VCaP (cell line): ENCODE results near the gene OMP.

Experiments used
- H3K27ac ChIP-seq: fragments of 450-650 bp; 2 replicates; pipeline ENCODE4 v1.5.1; 2017
- TF ChIP-seq, protein P1 (sequence below): fragments of 450-650 bp; conservative IDR thresholded peaks from 2 replicates; pipeline ENCODE4 v1.5.1; 2017; ENCODE audit warnings: mild to moderate bottlenecking, moderate library complexity

OMP gene

GRCh38 chr11:77069969-77070582 lies 32.6 kb upstream of the OMP start:
- TF ChIP-seq, protein P1, sequence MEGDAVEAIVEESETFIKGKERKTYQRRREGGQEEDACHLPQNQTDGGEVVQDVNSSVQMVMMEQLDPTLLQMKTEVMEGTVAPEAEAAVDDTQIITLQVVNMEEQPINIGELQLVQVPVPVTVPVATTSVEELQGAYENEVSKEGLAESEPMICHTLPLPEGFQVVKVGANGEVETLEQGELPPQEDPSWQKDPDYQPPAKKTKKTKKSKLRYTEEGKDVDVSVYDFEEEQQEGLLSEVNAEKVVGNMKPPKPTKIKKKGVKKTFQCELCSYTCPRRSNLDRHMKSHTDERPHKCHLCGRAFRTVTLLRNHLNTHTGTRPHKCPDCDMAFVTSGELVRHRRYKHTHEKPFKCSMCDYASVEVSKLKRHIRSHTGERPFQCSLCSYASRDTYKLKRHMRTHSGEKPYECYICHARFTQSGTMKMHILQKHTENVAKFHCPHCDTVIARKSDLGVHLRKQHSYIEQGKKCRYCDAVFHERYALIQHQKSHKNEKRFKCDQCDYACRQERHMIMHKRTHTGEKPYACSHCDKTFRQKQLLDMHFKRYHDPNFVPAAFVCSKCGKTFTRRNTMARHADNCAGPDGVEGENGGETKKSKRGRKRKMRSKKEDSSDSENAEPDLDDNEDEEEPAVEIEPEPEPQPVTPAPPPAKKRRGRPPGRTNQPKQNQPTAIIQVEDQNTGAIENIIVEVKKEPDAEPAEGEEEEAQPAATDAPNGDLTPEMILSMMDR: no peak
- no peak overlapping the region for H3K27ac ChIP-seq

DNA sequence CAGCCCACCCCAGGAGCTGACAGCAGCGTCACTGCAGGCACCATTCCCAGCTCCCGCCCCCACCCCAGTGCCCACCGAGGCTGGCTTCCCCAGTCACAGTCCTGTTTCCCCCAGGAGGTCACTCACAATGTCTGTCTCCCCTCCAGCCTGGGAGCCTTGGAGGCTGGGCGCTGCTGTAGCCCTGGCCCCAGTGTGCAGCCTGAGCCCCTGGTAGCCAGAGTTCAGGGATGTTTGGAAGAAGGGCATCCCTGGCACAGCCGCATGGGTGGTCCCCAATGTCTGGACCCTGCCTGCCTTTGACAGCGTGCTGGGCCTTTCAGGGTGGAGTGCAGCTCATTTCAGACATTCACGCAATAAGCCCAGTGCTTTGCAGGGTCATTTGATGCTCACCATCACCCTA lies 31.6 kb upstream of the OMP start:
- TF ChIP-seq, protein P1: no peak
- H3K27ac ChIP-seq: no peak overlapping the region

GRCh38 chr11:77071671-77072605 lies 30.7 kb upstream of the OMP start:
- H3K27ac ChIP-seq: peak overlapping the region; percentile 10; the same call in 1 of the 2 replicates
- TF ChIP-seq, protein P1: no peak

DNA sequence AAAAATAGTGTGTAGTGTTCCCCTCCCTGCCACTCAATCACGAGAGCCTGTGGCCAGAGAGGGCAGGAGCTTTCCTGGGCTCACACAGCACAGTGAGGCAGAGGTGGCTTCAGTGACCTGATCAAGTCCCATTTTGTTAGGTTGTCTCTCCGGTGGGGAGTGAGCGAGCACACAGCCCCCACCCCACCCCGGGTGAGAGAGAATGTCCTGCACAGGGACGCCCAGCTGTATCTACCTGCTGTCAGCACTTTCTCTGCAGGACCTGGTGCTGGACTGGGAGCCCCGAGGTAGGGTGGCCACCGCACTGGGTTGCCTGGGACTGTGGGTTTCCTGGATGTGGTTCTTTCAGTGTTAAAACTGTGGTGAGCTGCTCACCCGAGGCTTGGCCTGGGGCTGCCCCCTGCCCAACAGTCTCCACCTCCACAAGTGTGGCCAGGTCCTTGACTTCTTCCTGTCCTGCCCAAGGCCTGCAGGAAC lies 29.8 kb upstream of the OMP start:
- H3K27ac ChIP-seq: peak overlapping the region; percentile 60; the same call in 1 of the 2 replicates
- TF ChIP-seq, protein P1: no peak

DNA sequence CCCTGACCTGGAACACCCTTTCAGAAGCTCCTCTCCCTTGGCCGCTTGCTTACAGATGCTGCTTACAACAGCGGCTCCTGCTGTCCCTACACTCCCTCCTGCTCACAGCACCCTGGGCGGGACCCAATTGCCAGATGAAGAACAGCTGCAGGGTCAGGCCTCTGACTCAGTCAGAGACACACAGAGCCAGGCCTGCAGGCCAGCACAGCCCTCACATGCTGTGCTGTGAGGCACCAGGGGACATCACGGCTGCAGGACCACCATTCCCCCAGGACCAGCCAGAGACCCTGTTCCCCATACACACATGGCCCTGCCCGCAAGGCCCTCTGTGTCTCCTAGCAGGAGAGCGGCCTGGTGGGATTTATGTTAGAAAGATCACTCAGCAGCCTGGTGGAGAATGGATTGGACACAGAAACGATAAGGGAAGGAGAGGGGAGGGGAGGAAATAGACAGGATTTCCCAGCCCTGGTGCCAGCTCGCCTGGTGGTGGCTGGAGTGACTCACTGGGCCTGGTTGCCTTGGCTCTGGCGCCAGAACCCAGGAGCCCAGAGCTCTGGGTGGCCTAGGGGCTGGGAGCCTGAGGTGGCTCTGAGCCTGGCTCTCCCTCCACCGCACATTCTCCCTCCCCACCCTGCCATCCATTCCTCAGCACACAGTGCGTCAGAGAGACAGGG lies 29.2 kb upstream of the OMP start:
- peak overlapping the region; percentile 60 for H3K27ac ChIP-seq
- TF ChIP-seq, protein P1: no peak

DNA sequence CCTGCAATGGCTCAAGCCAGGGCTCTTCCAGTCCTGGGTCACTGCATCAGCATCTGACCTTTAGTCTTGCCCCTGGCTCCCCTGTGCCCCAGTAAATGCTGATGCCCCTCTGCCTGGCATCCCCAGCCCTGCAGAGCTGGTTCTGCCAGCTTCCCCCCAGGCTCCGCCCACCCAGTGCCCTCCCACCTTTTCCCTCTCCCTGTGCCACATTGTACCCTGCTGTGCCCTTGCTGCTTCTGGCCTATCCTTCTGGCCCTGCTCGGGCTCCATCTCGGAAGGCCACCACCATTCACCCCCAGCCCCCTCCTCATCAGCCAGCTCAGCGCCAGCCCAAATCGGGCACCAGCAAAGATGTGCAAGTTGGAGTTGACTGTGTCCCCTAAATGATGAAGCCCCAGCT lies 28.4 kb upstream of the OMP start:
- TF ChIP-seq, protein P1: no peak
- peak overlapping the region; percentile 60 for H3K27ac ChIP-seq
